Measurements from ENCODE around the gene S100B. TPM values are rescaled to one million over a fixed set of nuclear protein-coding genes. Genes with fewer than 3 reads are reported as not detected.

S100B gene
- total RNA-seq, 4 donors from 2014 or later = 143 to 298 (median 168) TPM

DNA sequence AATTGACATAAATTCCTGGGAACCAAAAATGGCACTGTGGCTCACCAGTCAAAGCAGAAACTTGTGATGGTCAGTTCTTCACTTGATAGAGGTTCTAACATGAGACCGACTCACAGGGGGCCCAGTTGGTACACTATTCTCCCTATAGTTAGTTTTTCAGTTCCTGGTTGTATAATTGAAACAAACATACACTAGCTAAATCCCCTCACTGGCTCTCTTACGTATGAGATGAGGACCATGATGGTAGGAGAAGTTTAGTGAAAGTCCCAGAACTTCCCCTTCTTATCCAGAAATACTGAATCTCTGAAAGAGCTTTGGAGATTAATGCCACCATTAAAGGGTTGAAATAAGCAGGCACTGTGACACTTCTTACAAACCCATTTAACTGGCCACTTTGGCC, 2.8 kb upstream of the S100B start:
- no peak for TF ChIP-seq CTCF (IDR thresholded peaks at IDR 0.05; ENCODE audit: low read depth)

DNA sequence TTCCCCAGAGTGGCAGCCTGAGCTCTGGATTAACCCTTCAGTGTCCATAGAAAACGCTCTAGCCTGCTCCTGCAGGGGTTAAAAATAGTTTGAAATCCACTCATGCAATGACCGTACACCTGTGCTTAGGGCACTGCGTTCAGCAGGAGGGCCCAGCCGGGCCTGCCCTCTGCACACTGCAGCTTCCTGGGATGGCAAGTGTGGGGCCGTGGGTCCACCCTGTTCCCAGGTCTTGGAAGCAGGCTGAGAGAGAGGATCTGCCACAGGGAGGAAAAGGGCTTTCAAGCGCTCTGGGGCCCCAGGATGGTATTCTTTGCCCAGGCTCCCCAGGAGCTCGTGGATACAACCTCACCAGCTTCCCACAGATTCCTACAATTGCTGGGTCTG, 1.5 kb upstream of the S100B start:
- TF ChIP-seq CTCF (IDR thresholded peaks at IDR 0.05; ENCODE audit: low read depth) = no peak

DNA sequence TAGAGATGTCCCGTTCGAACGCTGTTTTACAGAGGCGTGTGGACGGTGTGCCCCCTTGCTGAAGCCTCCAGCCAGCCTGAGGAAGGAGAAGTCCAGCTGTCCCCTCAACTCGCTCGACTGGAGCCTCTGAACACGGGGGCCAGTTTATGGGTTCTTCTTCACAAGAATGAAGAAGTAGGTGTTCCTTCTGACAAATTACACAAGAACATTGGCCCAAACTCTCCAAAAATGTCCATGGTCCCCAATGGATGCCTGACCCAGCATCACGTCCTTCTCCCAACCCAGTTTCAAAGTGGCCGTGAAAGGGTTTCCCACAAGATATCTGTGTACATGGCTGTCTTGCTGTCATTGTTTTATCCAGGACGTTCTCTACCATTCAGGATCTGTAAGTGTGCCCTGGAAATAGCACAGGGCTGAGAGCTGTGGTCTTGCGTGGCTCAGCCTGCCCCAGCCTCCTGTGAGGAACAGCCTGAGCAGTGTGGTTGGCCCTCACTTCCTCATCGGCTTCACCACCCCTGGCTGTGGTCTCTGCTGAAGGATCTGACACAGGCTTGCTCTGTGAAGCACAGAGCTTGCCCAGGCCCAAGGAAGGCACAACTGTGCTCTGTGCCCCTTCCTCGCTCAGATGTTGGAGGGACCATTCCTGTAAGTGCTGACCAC, 1.0 kb upstream of the S100B start:
- no peak for TF ChIP-seq CTCF (IDR thresholded peaks at IDR 0.05; ENCODE audit: low read depth)

GRCh38 chr21:46604329-46604974, 430 bp downstream of the S100B start:
- no peak for TF ChIP-seq CTCF (IDR thresholded peaks at IDR 0.05; ENCODE audit: low read depth)

DNA sequence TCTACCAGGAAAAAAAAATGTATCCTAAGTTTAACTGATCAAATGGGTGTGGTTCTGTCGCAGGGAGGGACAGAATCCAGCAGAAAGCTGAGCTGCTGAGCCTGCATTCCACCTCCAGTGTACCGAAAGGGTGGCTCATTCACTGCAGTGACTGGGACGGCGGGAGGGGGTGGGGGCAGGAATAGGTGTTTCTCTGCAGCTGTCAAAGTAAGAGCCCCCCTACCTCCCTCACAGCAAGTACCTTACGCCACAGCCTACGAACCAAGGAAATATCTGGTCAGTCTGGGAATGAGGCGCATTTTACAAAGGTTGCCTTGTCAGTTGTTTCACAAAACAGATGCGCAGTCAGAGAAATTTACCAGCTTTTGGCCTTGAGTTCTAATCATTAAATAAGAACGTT, 1.7 kb downstream of the S100B start:
- TF ChIP-seq CTCF (IDR thresholded peaks at IDR 0.05; ENCODE audit: low read depth) = no peak

DNA sequence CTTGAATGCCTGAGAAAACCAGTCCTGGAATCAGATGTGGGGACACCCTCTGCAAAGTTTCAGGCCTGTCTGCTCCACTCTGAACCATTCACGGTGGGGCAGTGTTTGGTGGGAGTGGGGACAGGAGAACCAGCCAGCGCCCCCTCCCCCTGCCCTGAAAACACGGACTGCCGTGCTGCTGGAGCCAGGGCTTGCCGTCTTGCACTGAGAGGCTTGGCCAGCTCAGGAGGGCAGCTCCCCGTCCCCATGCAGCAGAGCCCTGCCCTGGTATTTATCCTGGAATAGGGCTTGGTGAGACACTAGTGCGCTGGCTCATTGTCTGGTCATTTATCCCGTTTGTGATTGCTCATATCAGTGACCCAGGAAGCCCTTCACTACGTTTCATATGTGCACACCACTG, 3.9 kb downstream of the S100B start:
- no peak for TF ChIP-seq CTCF (IDR thresholded peaks at IDR 0.05; ENCODE audit: low read depth)

- TF ChIP-seq CTCF (IDR thresholded peaks at IDR 0.05; ENCODE audit: low read depth) = no peak
These were observed 4.6 kb downstream of the S100B start for GRCh38 chr21:46600305-46600704.

All from subcutaneous adipose tissue (tissue), 4 donors.